Heart left ventricle (tissue), 13 donors: ENCODE measurements around the gene SLC43A1.

Experiments
- POLR2A ChIP-seq, 2 donors: fragments of 450-650 bp; IDR thresholded peaks; one replicate each; pipeline ENCODE4 v1.6.1; 2017; ENCODE audit warnings: antibody characterized with exemption in 2 of 2, mild to moderate bottlenecking in 2 of 2, moderate library complexity in 2 of 2
- TF ChIP-seq, protein P1 (sequence below), 12 donors: fragments of 200-600 bp; sonication (generic) in 4 of 12; IDR thresholded peaks; one replicate each; pipeline versions ENCODE4 v1.5.0 to v1.8.0; 2018 to 2022; ENCODE audit warnings: antibody characterized with exemption in 12 of 12, mild to moderate bottlenecking in 5 of 12
- donor health status: ischemic (EF 13 %, LVEDD 7.1; RV severe dilation, severe dysfunction).
- donor health status: DM: no; HTN: yes; CAD: no.
- donor health status: DM: no; HTN: no; CAD: no.
- donor health status: ischemic (EF 25% LVEDD 6.9; RV normal size, moderate dysfunction).
- donor health status: ischemic (EF 25% LVEDD 5.7; RV mildly dilated, moderate dysfunction).
- donor health status: ischemic (EF 35%, LVEDD 5.7; RV mildly dilated, moderate dysfunction).
- donor health status: nonischemic (EF 11% LVEDD 7.7; RV severe dilation, severe dysfunction).
- donor health status: DM: yes; HTN: yes; CAD: no.
- donor health status: PGD.
- donor health status: ischemic (EF 29% LVEDD 5.4; RV normal size, mild dysfunction).
- donor health status: nonischemic (EF 23%, LVEDD 6.1; RV moderate dilation, normal function).

DNA sequence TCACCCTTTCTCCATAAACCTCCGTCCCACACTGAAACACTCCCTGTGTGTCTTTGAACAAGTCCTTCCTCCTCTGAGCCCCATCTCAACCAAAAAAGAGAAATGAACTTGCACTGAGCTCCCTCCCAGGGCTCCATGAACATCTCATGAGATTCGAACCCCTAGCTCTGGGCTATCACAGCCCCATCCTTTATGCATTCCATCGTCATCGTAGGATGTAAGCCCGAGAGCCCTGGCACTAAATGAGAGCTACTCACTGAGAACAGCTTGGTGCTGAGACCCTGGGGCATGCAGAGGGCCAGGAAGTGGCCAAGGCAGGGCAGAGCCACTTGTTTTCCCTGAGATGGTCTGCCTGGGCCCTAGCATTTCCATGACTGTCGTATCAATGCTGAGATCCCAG lies 75.7 kb downstream of the SLC43A1 start:
- TF ChIP-seq, protein P1, sequence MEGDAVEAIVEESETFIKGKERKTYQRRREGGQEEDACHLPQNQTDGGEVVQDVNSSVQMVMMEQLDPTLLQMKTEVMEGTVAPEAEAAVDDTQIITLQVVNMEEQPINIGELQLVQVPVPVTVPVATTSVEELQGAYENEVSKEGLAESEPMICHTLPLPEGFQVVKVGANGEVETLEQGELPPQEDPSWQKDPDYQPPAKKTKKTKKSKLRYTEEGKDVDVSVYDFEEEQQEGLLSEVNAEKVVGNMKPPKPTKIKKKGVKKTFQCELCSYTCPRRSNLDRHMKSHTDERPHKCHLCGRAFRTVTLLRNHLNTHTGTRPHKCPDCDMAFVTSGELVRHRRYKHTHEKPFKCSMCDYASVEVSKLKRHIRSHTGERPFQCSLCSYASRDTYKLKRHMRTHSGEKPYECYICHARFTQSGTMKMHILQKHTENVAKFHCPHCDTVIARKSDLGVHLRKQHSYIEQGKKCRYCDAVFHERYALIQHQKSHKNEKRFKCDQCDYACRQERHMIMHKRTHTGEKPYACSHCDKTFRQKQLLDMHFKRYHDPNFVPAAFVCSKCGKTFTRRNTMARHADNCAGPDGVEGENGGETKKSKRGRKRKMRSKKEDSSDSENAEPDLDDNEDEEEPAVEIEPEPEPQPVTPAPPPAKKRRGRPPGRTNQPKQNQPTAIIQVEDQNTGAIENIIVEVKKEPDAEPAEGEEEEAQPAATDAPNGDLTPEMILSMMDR (IDR thresholded peaks at IDR 0.05): no peak
- TF ChIP-seq POLR2A (IDR thresholded peaks at IDR 0.05): no peak
